Measurements from ENCODE around the gene FBXO2.

The FBXO2 gene

GRCh38 chr1:11680270-11681070 lies 26.2 kb upstream of the FBXO2 start:
- TF ChIP-seq POLR2A (IDR thresholded peaks at IDR 0.05; ENCODE audit: low read depth, low read length), result no peak
- no peak for TF ChIP-seq TAF1 (IDR thresholded peaks at IDR 0.05; ENCODE audit: borderline replicate concordance, low read depth, low read length)
- FAIRE-seq (peak; percentile 53), DNase-seq (ENCODE audit: insufficient read length) (no peak)

GRCh38 chr1:11678442-11678841 lies 24.2 kb upstream of the FBXO2 start:
- no peak for TF ChIP-seq POLR2AphosphoS5 (IDR thresholded peaks at IDR 0.05; ENCODE audit: low read depth, low read length)
- TF ChIP-seq TAF1 (IDR thresholded peaks at IDR 0.05; ENCODE audit: borderline replicate concordance, low read depth, low read length), result no peak
- no peak for TF ChIP-seq POLR2A (IDR thresholded peaks at IDR 0.05; ENCODE audit: low read depth, low read length)
- FAIRE-seq (no peak), DNase-seq (ENCODE audit: insufficient read length) (no peak)

DNA sequence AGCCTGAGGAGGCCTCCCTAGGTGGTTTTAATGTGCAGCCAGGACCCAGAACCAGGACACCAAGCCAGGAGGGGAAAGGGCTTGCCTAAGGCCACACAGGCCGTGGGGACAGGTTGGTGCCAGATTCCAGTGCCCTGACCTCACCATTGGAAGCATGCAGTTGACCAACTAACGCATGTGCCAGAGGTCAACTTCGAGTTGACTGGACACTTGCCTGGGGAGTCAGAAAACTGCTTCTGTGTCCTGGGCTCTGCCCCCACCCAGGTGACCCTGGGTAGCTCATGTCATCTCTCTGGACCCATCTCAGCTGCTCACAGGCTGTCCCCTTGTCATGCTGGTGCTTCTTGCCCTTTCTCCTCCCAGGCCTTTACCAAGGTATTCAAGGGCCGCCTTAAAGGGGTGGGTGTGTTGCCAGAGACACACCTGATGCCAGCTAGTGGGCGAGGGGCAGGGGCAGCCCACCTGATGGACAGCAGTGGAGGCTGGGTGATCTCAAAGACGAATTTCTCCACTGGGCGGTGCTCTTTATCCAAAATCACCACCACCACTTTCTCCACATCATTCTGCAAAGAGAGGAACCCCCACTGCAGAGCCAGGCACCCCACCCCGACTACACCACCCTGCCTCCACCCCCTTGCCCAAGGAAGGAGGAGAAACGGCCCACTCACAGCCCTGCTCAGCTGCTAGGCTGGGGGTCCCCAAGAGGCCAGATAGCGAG lies 22.3 kb upstream of the FBXO2 start:
- TF ChIP-seq TAF1 (IDR thresholded peaks at IDR 0.05; ENCODE audit: borderline replicate concordance, low read depth, low read length) (no peak), POLR2AphosphoS5 (IDR thresholded peaks at IDR 0.05; ENCODE audit: low read depth, low read length) (no peak), POLR2A (IDR thresholded peaks at IDR 0.05; ENCODE audit: low read depth, low read length) (no peak)
- FAIRE-seq, result no peak
- no peak for DNase-seq (ENCODE audit: insufficient read length)

- no peak for TF ChIP-seq POLR2A (IDR thresholded peaks at IDR 0.05; ENCODE audit: low read depth, low read length)
- TF ChIP-seq POLR2AphosphoS5 (IDR thresholded peaks at IDR 0.05; ENCODE audit: low read depth, low read length), result no peak
- TF ChIP-seq TAF1 (IDR thresholded peaks at IDR 0.05; ENCODE audit: borderline replicate concordance, low read depth, low read length), result no peak
- FAIRE-seq, result no peak
- no peak for DNase-seq (ENCODE audit: insufficient read length)
These were observed 21.1 kb upstream of the FBXO2 start for GRCh38 chr1:11675325-11675724.

DNA sequence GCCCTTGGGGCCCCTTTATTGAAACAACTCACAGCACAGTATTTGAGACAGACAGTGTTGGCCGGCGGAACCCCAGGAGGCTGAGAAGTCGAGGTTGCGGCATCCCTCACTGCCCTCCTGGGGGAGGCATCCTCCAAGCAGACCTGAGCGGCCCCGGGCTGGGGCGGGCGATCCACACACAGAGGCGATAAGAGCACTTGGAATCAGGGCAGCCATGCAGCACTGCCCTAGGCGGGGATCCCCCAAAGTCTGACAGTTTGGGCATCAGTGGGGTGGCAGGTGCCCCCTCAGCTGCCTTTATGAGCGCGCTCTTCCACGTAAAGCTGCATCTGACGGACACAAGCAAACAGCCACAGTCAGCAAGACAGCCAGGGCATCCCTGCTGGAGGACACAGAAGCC lies 20.3 kb upstream of the FBXO2 start:
- TF ChIP-seq TAF1 (IDR thresholded peaks at IDR 0.05; ENCODE audit: borderline replicate concordance, low read depth, low read length) (no peak), POLR2A (IDR thresholded peaks at IDR 0.05; ENCODE audit: low read depth, low read length) (no peak), POLR2AphosphoS5 (IDR thresholded peaks at IDR 0.05; ENCODE audit: low read depth, low read length) (no peak)
- no peak for DNase-seq (ENCODE audit: insufficient read length)
- FAIRE-seq, result no peak

DNA sequence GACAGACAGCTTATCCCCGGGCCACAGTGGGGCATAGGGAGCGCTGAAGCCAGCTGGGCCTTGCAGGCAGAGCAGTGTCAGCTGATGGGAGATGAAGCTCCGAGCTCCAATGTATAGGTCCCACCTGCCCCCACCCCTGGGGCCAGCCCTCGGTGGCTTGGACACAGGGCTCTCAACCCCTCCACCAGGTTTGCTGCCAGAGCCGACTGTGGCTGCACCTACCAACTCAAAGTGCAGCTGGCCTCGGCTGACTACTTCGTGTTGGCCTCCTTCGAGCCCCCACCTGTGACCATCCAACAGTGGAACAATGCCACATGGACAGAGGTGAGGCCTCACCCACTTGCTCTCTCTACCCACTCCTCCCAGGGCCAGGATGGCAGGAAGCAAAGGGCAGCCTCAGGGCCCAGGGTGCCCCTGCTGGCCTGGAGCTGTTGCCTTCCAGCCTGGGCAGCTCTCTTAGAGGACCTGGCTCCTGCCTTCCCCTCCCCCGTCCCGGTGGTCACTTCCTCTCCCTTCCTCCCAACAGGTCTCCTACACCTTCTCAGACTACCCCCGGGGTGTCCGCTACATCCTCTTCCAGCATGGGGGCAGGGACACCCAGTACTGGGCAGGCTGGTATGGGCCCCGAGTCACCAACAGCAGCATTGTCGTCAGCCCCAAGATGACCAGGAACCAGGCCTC lies 19.0 kb upstream of the FBXO2 start:
- TF ChIP-seq POLR2AphosphoS5 (IDR thresholded peaks at IDR 0.05; ENCODE audit: low read depth, low read length), result no peak
- no peak for TF ChIP-seq POLR2A (IDR thresholded peaks at IDR 0.05; ENCODE audit: low read depth, low read length)
- TF ChIP-seq TAF1 (IDR thresholded peaks at IDR 0.05; ENCODE audit: borderline replicate concordance, low read depth, low read length), result no peak
- FAIRE-seq (no peak), DNase-seq (ENCODE audit: insufficient read length) (no peak)

- no peak for TF ChIP-seq TAF1 (IDR thresholded peaks at IDR 0.05; ENCODE audit: borderline replicate concordance, low read depth, low read length)
- peak; percentile 64; the same call in 1 of the 2 replicates for TF ChIP-seq POLR2AphosphoS5 (IDR thresholded peaks at IDR 0.05; ENCODE audit: low read depth, low read length)
- FAIRE-seq (no peak), DNase-seq (ENCODE audit: insufficient read length) (no peak)
These were observed 17.5 kb upstream of the FBXO2 start for GRCh38 chr1:11671544-11672286.

DNA sequence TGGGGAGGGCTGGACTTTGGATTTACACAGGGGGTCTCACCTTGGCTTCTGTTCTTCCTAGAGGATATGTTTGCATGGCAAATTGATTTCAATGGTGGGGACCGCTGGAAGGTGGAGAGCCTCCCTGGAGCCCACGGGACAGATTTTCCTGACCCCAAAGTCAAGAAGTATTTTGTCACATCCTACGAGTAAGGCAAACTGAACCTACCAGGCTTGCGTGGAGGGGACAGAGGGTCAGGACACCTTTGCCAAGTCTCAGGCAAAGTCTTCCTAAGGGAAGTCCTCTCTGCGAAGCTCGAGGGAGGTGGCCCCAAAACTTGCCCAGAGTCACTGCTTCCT lies 16.9 kb upstream of the FBXO2 start:
- no peak for TF ChIP-seq POLR2A (IDR thresholded peaks at IDR 0.05; ENCODE audit: low read depth, low read length)
- no peak for TF ChIP-seq TAF1 (IDR thresholded peaks at IDR 0.05; ENCODE audit: borderline replicate concordance, low read depth, low read length)
- no peak for TF ChIP-seq POLR2AphosphoS5 (IDR thresholded peaks at IDR 0.05; ENCODE audit: low read depth, low read length)
- FAIRE-seq, result no peak
- DNase-seq (ENCODE audit: insufficient read length), result no peak

DNA sequence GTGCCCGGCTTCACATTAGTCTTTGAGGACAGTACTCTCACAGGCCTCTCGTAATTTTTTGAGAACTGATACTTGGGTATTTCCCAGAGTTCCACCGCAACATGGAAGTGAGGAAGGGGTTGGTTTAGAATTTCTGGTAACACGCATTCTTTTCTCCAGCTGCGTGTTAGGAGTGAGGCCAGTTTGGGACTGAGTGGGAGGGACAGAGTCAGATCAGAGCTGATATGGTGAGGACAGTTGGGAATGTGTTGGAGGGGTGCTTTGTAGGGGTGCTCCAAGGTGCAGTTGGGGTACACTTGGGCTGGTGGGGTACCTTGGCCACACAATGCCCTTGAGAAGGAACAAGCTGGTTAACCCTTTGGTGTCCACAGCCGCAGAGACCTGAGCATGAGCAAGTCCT lies 16.5 kb upstream of the FBXO2 start:
- peak; percentile 58 for FAIRE-seq
- no peak for TF ChIP-seq POLR2AphosphoS5 (IDR thresholded peaks at IDR 0.05; ENCODE audit: low read depth, low read length)
- no peak for DNase-seq (ENCODE audit: insufficient read length)

DNA sequence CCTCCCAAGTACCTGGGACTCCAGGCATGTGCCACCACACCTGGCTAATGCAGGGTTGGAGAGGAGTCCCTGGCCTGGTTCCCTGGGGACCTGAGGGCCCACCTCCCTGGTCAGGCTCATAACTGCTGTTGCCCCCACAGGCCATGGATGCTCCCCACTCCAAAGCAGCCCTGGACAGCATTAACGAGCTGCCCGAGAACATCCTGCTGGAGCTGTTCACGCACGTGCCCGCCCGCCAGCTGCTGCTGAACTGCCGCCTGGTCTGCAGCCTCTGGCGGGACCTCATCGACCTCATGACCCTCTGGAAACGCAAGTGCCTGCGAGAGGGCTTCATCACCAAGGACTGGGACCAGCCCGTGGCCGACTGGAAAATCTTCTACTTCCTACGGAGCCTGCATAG lies 14.3 kb upstream of the FBXO2 start:
- no peak for FAIRE-seq
- TF ChIP-seq POLR2A (IDR thresholded peaks at IDR 0.05; ENCODE audit: low read depth, low read length) (no peak), TAF1 (IDR thresholded peaks at IDR 0.05; ENCODE audit: borderline replicate concordance, low read depth, low read length) (no peak), POLR2AphosphoS5 (IDR thresholded peaks at IDR 0.05; ENCODE audit: low read depth, low read length) (no peak)
- no peak for DNase-seq (ENCODE audit: insufficient read length)

DNA sequence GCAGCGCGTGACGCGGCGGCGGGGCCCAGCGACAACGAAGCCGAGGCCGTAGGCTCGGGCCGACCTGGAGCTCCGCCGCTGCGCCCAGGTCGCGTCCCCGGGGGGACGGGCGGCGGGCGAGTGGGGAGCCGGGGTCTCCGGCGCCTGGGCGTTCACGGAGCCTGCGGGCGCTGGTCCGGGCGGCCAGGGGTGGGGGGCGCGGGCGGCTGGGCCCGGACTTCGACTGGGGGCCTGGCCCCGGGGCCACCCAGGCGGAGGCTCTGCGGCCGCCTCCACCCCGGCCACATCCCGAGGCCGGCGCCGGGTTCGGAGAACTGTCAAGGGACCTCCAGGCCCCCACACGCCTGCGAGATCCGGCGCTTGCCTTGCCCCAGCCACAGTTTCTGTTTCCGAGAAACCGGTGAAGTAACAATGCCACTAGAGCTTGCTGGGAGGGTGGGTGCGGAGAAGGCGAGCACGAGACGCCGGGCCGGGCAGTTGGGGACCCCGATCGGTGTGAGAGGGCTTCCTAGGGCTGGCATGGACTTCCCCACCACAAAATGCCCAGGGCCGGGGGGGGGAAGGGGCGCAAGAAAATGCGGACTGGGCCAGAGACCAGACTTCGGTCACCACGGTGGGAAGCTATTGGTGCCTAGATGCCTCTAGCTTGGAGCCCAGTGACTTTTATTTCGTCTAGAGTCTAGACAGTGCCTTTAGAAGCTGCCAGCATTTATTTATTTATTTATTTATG lies 10.3 kb upstream of the FBXO2 start:
- no peak for TF ChIP-seq POLR2AphosphoS5 (IDR thresholded peaks at IDR 0.05; ENCODE audit: low read depth, low read length)
- no peak for TF ChIP-seq POLR2A (IDR thresholded peaks at IDR 0.05; ENCODE audit: low read depth, low read length)
- TF ChIP-seq TAF1 (IDR thresholded peaks at IDR 0.05; ENCODE audit: borderline replicate concordance, low read depth, low read length), result no peak
- FAIRE-seq (peak; percentile 88), DNase-seq (ENCODE audit: insufficient read length) (peak; percentile 73)
